ENCODE results near the gene WWC1. TPM values are rescaled to one million over a fixed set of nuclear protein-coding genes. Genes with fewer than 3 reads are reported as not detected.
"Not testable (repeated sequence)": the region's sequence is repeated elsewhere in the genome, so short reads cannot be mapped to it uniquely, and the experiment has no call there.

The WWC1 gene
- total and polyA plus RNA-seq, 7 experiments from 2014 or later: 0.02 to 1.4 (median 0.66) TPM; not detected in 1

DNA sequence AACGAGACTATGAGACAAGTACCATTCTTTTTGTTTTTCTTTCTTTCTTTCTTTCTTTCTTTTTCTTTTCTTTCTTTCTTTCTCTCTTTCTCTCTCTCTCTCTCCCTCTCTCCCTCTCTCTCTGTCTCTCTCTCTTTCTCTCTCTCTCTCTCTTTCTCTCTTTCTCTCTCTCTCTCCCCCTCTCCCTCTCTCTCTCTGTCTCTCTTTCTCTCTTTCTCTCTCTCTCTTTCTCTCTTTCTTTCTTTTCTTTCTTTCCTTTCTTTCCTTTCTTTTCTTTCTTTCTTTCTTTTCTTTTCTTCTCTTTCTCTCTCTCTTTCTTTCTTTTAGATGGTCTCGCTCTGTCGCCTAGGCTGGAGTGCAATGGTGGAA, 48.3 kb downstream of the WWC1 start:
- POLR2A ChIA-PET; H3K36me3 ChIP-seq (ENCODE audit: control insufficient read depth in 2 of 3, insufficient read depth in 3 of 3, low read length in 3 of 3); DNase-seq; ATAC-seq; H3K4me1 ChIP-seq (ENCODE audit: control insufficient read depth in 2 of 2, insufficient read depth in 2 of 2, low read length in 2 of 2); H3K4me1 Mint-ChIP-seq; H3K27ac Mint-ChIP-seq; H3K27ac ChIP-seq (ENCODE audit: low read depth, low read length); H3K9me3 Mint-ChIP-seq; H3K4me3 Mint-ChIP-seq; intact Hi-C loops (cut with micrococcal nuclease); H3K9me3 ChIP-seq (ENCODE audit: control insufficient read depth in 2 of 3, low read length in 3 of 3); H3K27me3 ChIP-seq (ENCODE audit: control insufficient read depth in 2 of 2, insufficient read depth in 2 of 2, low read length in 2 of 2); CTCF ChIA-PET; H3K36me3 Mint-ChIP-seq; H3K4me3 ChIP-seq (ENCODE audit: low read length): not testable (repeated sequence)
- H3K27me3 Mint-ChIP-seq: peaks cover 0 to 36% (median 7%) of the 10 kb centered on the region in 5 donors

- DNase-seq (no peak), ATAC-seq (no peak)
- ChIA-PET POLR2A (no interaction called here), CTCF (no interaction called here)
- Histone ChIP-seq H3K4me1 (ENCODE audit: control insufficient read depth in 2 of 2, insufficient read depth in 2 of 2, low read length in 2 of 2) (no peaks in the 10 kb centered on the region), H3K36me3 (ENCODE audit: control insufficient read depth in 2 of 3, insufficient read depth in 3 of 3, low read length in 3 of 3) (no peaks in the 10 kb centered on the region), H3K27me3 (ENCODE audit: control insufficient read depth in 2 of 2, insufficient read depth in 2 of 2, low read length in 2 of 2) (no peaks in the 10 kb centered on the region), H3K4me3 (ENCODE audit: low read length) (no peak overlapping the region), H3K27ac (ENCODE audit: low read depth, low read length) (no peak overlapping the region), H3K9me3 (ENCODE audit: control insufficient read depth in 2 of 3, low read length in 3 of 3) (no peaks in the 10 kb centered on the region)
- Mint-ChIP-seq H3K4me3 (no peak overlapping the region), H3K9me3 (peaks cover 0 to 6% (median 0%) of the 10 kb centered on the region in 11 donors), H3K27ac (no peak overlapping the region), H3K36me3 (no peaks in the 10 kb centered on the region), H3K27me3 (peaks cover 0 to 36% (median 9%) of the 10 kb centered on the region in 5 donors), H3K4me1 (peaks cover 0 to 5% (median 0%) of the 10 kb centered on the region in 7 donors)
- intact Hi-C loops (cut with micrococcal nuclease): no loop called here
Observed at GRCh38 chr5:168340487-168340886, 49.0 kb downstream of the WWC1 start.

GRCh38 chr5:168341178-168341577, 49.7 kb downstream of the WWC1 start:
- H3K4me1 Mint-ChIP-seq: peaks cover 0 to 5% (median 0%) of the 10 kb centered on the region in 7 donors
- Histone ChIP-seq H3K4me1 (ENCODE audit: control insufficient read depth in 2 of 2, insufficient read depth in 2 of 2, low read length in 2 of 2) (no peaks in the 10 kb centered on the region), H3K27ac (ENCODE audit: low read depth, low read length) (no peak overlapping the region), H3K4me3 (ENCODE audit: low read length) (no peak overlapping the region), H3K36me3 (ENCODE audit: control insufficient read depth in 2 of 3, insufficient read depth in 3 of 3, low read length in 3 of 3) (no peaks in the 10 kb centered on the region), H3K27me3 (ENCODE audit: control insufficient read depth in 2 of 2, insufficient read depth in 2 of 2, low read length in 2 of 2) (no peaks in the 10 kb centered on the region), H3K9me3 (ENCODE audit: control insufficient read depth in 2 of 3, low read length in 3 of 3) (no peaks in the 10 kb centered on the region)
- POLR2A ChIA-PET: no interaction called here
- no peaks in the 10 kb centered on the region for H3K36me3 Mint-ChIP-seq
- peaks cover 0 to 6% (median 0%) of the 10 kb centered on the region in 11 donors for H3K9me3 Mint-ChIP-seq
- ATAC-seq: no peak
- intact Hi-C loops (cut with micrococcal nuclease): no loop called here
- H3K4me3 Mint-ChIP-seq: no peak overlapping the region
- H3K27ac Mint-ChIP-seq: no peak overlapping the region
- DNase-seq: no peak
- H3K27me3 Mint-ChIP-seq: peaks cover 0 to 36% (median 9%) of the 10 kb centered on the region in 5 donors
- CTCF ChIA-PET: no interaction called here

DNA sequence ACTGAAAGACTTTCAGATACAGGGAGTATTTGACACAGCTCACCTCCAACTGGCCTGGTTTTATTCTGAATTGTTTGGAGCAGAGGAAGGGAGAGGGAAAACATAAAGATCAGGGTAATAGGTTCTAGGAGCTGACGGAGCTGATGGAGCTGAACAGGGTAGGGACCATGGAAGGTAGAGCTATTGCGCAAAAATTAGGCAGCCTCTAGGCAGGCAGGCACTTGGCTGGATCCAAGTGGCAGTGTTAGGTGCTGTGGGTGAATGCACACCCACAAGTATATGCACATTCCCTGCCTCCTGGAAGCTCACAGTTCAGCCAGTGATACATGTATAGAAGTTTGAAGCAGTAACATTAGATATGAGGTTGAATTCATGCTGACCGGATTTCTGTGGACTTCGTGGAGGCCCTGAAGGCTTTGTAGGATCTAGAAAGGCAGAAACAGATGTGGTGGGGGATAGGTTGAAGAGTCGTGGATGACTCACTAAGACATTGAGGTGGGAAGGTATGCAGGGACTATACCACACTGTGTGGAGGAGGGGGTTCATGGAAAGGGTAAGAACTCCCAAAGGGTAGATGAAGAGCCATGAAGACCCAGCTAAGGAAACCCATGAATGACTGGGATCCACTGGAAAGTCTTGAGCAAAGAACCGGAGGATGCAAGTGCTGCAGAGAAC, 50.8 kb downstream of the WWC1 start:
- Mint-ChIP-seq H3K4me1 (peaks cover 0 to 5% (median 0%) of the 10 kb centered on the region in 7 donors), H3K27ac (no peak overlapping the region), H3K27me3 (peaks cover 0 to 36% (median 5%) of the 10 kb centered on the region in 5 donors), H3K4me3 (no peak overlapping the region), H3K9me3 (peaks cover 0 to 6% (median 0%) of the 10 kb centered on the region in 11 donors), H3K36me3 (no peaks in the 10 kb centered on the region)
- no peak overlapping the region for H3K27ac ChIP-seq (ENCODE audit: low read depth, low read length)
- no peaks in the 10 kb centered on the region for H3K9me3 ChIP-seq (ENCODE audit: control insufficient read depth in 2 of 3, low read length in 3 of 3)
- ATAC-seq: no peak
- H3K36me3 ChIP-seq (ENCODE audit: control insufficient read depth in 2 of 3, insufficient read depth in 3 of 3, low read length in 3 of 3): no peaks in the 10 kb centered on the region
- H3K4me3 ChIP-seq (ENCODE audit: low read length): no peak overlapping the region
- H3K27me3 ChIP-seq (ENCODE audit: control insufficient read depth in 2 of 2, insufficient read depth in 2 of 2, low read length in 2 of 2): no peaks in the 10 kb centered on the region
- POLR2A ChIA-PET: no interaction called here
- CTCF ChIA-PET: no interaction called here
- intact Hi-C loops (cut with micrococcal nuclease): no loop called here
- DNase-seq: no peak
- no peaks in the 10 kb centered on the region for H3K4me1 ChIP-seq (ENCODE audit: control insufficient read depth in 2 of 2, insufficient read depth in 2 of 2, low read length in 2 of 2)

DNA sequence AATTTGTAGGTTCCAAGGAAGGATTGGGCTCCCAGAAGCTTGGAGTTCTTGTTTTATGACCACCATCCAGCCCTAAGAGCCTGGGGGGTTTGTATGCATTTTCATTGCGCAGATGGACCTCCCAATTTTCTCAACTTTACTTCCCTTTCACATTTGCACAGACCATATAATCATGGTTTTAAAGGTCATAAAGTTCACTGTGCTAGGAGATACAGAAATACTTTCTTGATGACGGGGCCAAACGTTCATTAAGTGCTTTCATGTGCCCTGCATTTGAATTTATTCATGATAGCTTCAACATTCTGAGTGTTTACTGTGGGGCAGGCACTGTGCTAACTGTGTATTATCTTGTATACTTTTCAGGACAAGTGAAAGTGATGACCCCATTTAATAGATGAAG, 51.5 kb downstream of the WWC1 start:
- H3K27me3 ChIP-seq (ENCODE audit: control insufficient read depth in 2 of 2, insufficient read depth in 2 of 2, low read length in 2 of 2): no peaks in the 10 kb centered on the region
- ChIA-PET CTCF (no interaction called here), POLR2A (no interaction called here)
- ATAC-seq (no peak), DNase-seq (no peak)
- Mint-ChIP-seq H3K36me3 (no peaks in the 10 kb centered on the region), H3K4me1 (peaks cover 0 to 5% (median 0%) of the 10 kb centered on the region in 7 donors), H3K9me3 (peaks cover 0 to 6% (median 0%) of the 10 kb centered on the region in 11 donors), H3K27me3 (peaks cover 0 to 30% (median 0%) of the 10 kb centered on the region in 5 donors), H3K4me3 (no peak overlapping the region), H3K27ac (no peak overlapping the region)
- intact Hi-C loops (cut with micrococcal nuclease): no loop called here
- no peak overlapping the region for H3K27ac ChIP-seq (ENCODE audit: low read depth, low read length)
- H3K4me3 ChIP-seq (ENCODE audit: low read length): no peak overlapping the region
- no peaks in the 10 kb centered on the region for H3K4me1 ChIP-seq (ENCODE audit: control insufficient read depth in 2 of 2, insufficient read depth in 2 of 2, low read length in 2 of 2)
- H3K36me3 ChIP-seq (ENCODE audit: control insufficient read depth in 2 of 3, insufficient read depth in 3 of 3, low read length in 3 of 3): no peaks in the 10 kb centered on the region
- H3K9me3 ChIP-seq (ENCODE audit: control insufficient read depth in 2 of 3, low read length in 3 of 3): no peaks in the 10 kb centered on the region

GRCh38 chr5:168346417-168346816, 55.0 kb downstream of the WWC1 start:
- H3K36me3 ChIP-seq (ENCODE audit: control insufficient read depth in 2 of 3, insufficient read depth in 3 of 3, low read length in 3 of 3): no peaks in the 10 kb centered on the region
- H3K4me3 ChIP-seq (ENCODE audit: low read length): no peak overlapping the region
- H3K4me1 ChIP-seq (ENCODE audit: control insufficient read depth in 2 of 2, insufficient read depth in 2 of 2, low read length in 2 of 2): no peaks in the 10 kb centered on the region
- no peak for ATAC-seq
- H3K27me3 ChIP-seq (ENCODE audit: control insufficient read depth in 2 of 2, insufficient read depth in 2 of 2, low read length in 2 of 2): no peaks in the 10 kb centered on the region
- no peaks in the 10 kb centered on the region for H3K9me3 ChIP-seq (ENCODE audit: control insufficient read depth in 2 of 3, low read length in 3 of 3)
- H3K27me3 Mint-ChIP-seq: peaks cover 0 to 15% (median 4%) of the 10 kb centered on the region in 5 donors
- POLR2A ChIA-PET: no interaction called here
- peaks cover 0 to 2% (median 0%) of the 10 kb centered on the region in 11 donors for H3K9me3 Mint-ChIP-seq
- no peak overlapping the region for H3K4me3 Mint-ChIP-seq
- H3K36me3 Mint-ChIP-seq: no peaks in the 10 kb centered on the region
- no peak overlapping the region for H3K27ac Mint-ChIP-seq
- peaks cover 0 to 3% (median 0%) of the 10 kb centered on the region in 7 donors for H3K4me1 Mint-ChIP-seq
- intact Hi-C loops (cut with micrococcal nuclease): no loop called here
- H3K27ac ChIP-seq (ENCODE audit: low read depth, low read length): no peak overlapping the region
- no peak for DNase-seq
- CTCF ChIA-PET: no interaction called here

GRCh38 chr5:168347368-168348083, 56.1 kb downstream of the WWC1 start:
- Mint-ChIP-seq H3K27me3 (peaks cover 0 to 15% (median under 1%) of the 10 kb centered on the region in 5 donors), H3K4me1 (peaks cover 0 to 4% (median 0%) of the 10 kb centered on the region in 7 donors), H3K27ac (no peak overlapping the region), H3K36me3 (no peaks in the 10 kb centered on the region), H3K4me3 (no peak overlapping the region), H3K9me3 (peaks cover 0 to 2% (median 0%) of the 10 kb centered on the region in 11 donors)
- POLR2A ChIA-PET: no interaction called here
- no peaks in the 10 kb centered on the region for H3K27me3 ChIP-seq (ENCODE audit: control insufficient read depth in 2 of 2, insufficient read depth in 2 of 2, low read length in 2 of 2)
- no peak overlapping the region for H3K4me3 ChIP-seq (ENCODE audit: low read length)
- no peaks in the 10 kb centered on the region for H3K36me3 ChIP-seq (ENCODE audit: control insufficient read depth in 2 of 3, insufficient read depth in 3 of 3, low read length in 3 of 3)
- DNase-seq: no peak
- CTCF ChIA-PET: no interaction called here
- no peak overlapping the region for H3K27ac ChIP-seq (ENCODE audit: low read depth, low read length)
- no peaks in the 10 kb centered on the region for H3K9me3 ChIP-seq (ENCODE audit: control insufficient read depth in 2 of 3, low read length in 3 of 3)
- ATAC-seq: no peak
- intact Hi-C loops (cut with micrococcal nuclease): no loop called here
- H3K4me1 ChIP-seq (ENCODE audit: control insufficient read depth in 2 of 2, insufficient read depth in 2 of 2, low read length in 2 of 2): no peaks in the 10 kb centered on the region

Data from naive thymus-derived CD4-positive, alpha-beta T cell (primary cell).